ENCODE data around the gene USP3. TPM values are rescaled to one million over a fixed set of nuclear protein-coding genes. Genes with fewer than 3 reads are reported as not detected.

The USP3 gene
- total and polyA plus RNA-seq, 5 experiments from 2014 or later = 31.6 to 136 (median 42.9) TPM

GRCh38 chr15:63500265-63501250 lies 3.8 kb upstream of the USP3 start:
- Mint-ChIP-seq H3K4me1 (peaks cover 33 to 57% (median 50%) of the 10 kb centered on the region in 4 donors), H3K4me3 (peak overlapping the region; percentile 45 to 96 (median 92)), H3K36me3 (no peaks in the 10 kb centered on the region), H3K9me3 (peaks cover 0 to 2% (median 0%) of the 10 kb centered on the region in 9 donors), H3K27ac (peak overlapping the region in 8 of 10 donors; percentile 99 to 100 (median 100)), H3K27me3 (no peaks in the 10 kb centered on the region)
- POLR2A ChIA-PET = interaction anchor here (8.8 kb wide), 1 partner anchor 19 kb away, joined by 629 read pairs; no protein-coding TSS in a partner anchor
- DNase-seq = no peak
- ATAC-seq = no peak

- DNase-seq = peak in 6 of 10 donors; percentile 29 to 64 (median 51)
- no peak for ATAC-seq
- Mint-ChIP-seq H3K27ac (peak overlapping the region in 8 of 10 donors; percentile 99 to 100 (median 100)), H3K4me1 (peaks cover 34 to 61% (median 54%) of the 10 kb centered on the region in 4 donors), H3K4me3 (peak overlapping the region; percentile 45 to 96 (median 94)), H3K27me3 (no peaks in the 10 kb centered on the region), H3K9me3 (peaks cover 0 to 2% (median 0%) of the 10 kb centered on the region in 9 donors), H3K36me3 (no peaks in the 10 kb centered on the region)
- POLR2A ChIA-PET = interaction anchor here (1.2 to 8.8 kb wide), 2 partner anchors 20 to 97 kb away, joined by 3 to 629 read pairs; no protein-coding TSS in a partner anchor
Measured at GRCh38 chr15:63501256-63502089, 2.9 kb upstream of the USP3 start.

- Mint-ChIP-seq H3K27ac (peak overlapping the region in 8 of 10 donors; percentile 99 to 100 (median 100)), H3K36me3 (no peaks in the 10 kb centered on the region), H3K4me1 (peaks cover 32 to 69% (median 62%) of the 10 kb centered on the region in 4 donors), H3K9me3 (peaks cover 0 to 2% (median 0%) of the 10 kb centered on the region in 9 donors), H3K4me3 (peak overlapping the region; percentile 45 to 96 (median 94)), H3K27me3 (no peaks in the 10 kb centered on the region)
- POLR2A ChIA-PET = interaction anchor here (1.2 to 8.8 kb wide), 3 partner anchors 21 to 97 kb away, joined by 3 to 629 read pairs (median 3); no protein-coding TSS in a partner anchor
- DNase-seq (no peak), ATAC-seq (no peak)
Measured at GRCh38 chr15:63502137-63502766, 2.1 kb upstream of the USP3 start.

- POLR2A ChIA-PET = interaction anchor here (0.7 to 8.8 kb wide), 17 partner anchors 11 to 591 kb away, joined by 3 to 629 read pairs (median 5); partner anchors contain the start of genes APH1B and CIAO2A
- peak overlapping the region in 8 of 10 donors; percentile 99 to 100 (median 100) for H3K27ac Mint-ChIP-seq
- peaks cover 0 to 2% (median 0%) of the 10 kb centered on the region in 9 donors for H3K9me3 Mint-ChIP-seq
Measured at GRCh38 chr15:63502843-63503738, 1.3 kb upstream of the USP3 start.

GRCh38 chr15:63503739-63504246 lies 600 bp upstream of the USP3 start:
- Mint-ChIP-seq H3K9me3 (peaks cover 0 to 2% (median 0%) of the 10 kb centered on the region in 9 donors), H3K4me1 (peaks cover 39 to 81% (median 75%) of the 10 kb centered on the region in 4 donors), H3K4me3 (peak overlapping the region; percentile 88 to 96 (median 94)), H3K27me3 (no peaks in the 10 kb centered on the region), H3K36me3 (no peaks in the 10 kb centered on the region), H3K27ac (peak overlapping the region in 8 of 10 donors; percentile 99 to 100 (median 100))
- POLR2A ChIA-PET = interaction anchor here (0.7 to 8.8 kb wide), 21 partner anchors 10 to 592 kb away, joined by 3 to 629 read pairs (median 5); partner anchors contain the start of genes APH1B, CIAO2A and SNX1
- DNase-seq (peak; percentile 70 to 96 (median 92)), ATAC-seq (peak; percentile 71 to 75)

More at GRCh38 chr15:63502843-63503738, 1.3 kb upstream of the USP3 start:
- Mint-ChIP-seq H3K27me3 (no peaks in the 10 kb centered on the region), H3K4me3 (peak overlapping the region; percentile 88 to 96 (median 94)), H3K4me1 (peaks cover 35 to 76% (median 70%) of the 10 kb centered on the region in 4 donors), H3K36me3 (no peaks in the 10 kb centered on the region)
- ATAC-seq (peak; percentile 27 to 34), DNase-seq (peak; percentile 46 to 86 (median 65))

GRCh38 chr15:63504979-63505841 lies 817 bp downstream of the USP3 start:
- peak in 1 of 2 donors; percentile 5 for ATAC-seq

GRCh38 chr15:63505842-63506222 lies 1.4 kb downstream of the USP3 start:
- Mint-ChIP-seq H3K27ac (peak overlapping the region; percentile 89 to 99 (median 96)), H3K4me3 (peak overlapping the region; percentile 91 to 99 (median 96)), H3K4me1 (peaks cover 47 to 82% (median 76%) of the 10 kb centered on the region in 4 donors), H3K36me3 (no peaks in the 10 kb centered on the region), H3K9me3 (peaks cover 0 to 2% (median 0%) of the 10 kb centered on the region in 9 donors), H3K27me3 (no peaks in the 10 kb centered on the region)
- DNase-seq (no peak), ATAC-seq (no peak)
- POLR2A ChIA-PET = interaction anchor here (0.6 to 8.8 kb wide), 22 partner anchors 8 to 162 kb away, joined by 3 to 629 read pairs (median 3); no protein-coding TSS in a partner anchor

More at GRCh38 chr15:63504979-63505841, 817 bp downstream of the USP3 start:
- Mint-ChIP-seq H3K9me3 (peaks cover 0 to 2% (median 0%) of the 10 kb centered on the region in 9 donors), H3K4me1 (peaks cover 42 to 82% (median 76%) of the 10 kb centered on the region in 4 donors), H3K4me3 (peak overlapping the region; percentile 91 to 99 (median 96)), H3K27ac (peak overlapping the region; percentile 89 to 99 (median 96)), H3K36me3 (no peaks in the 10 kb centered on the region), H3K27me3 (no peaks in the 10 kb centered on the region)
- POLR2A ChIA-PET = interaction anchor here (0.6 to 8.8 kb wide), 32 partner anchors 9 to 1388 kb away, joined by 3 to 629 read pairs (median 4); partner anchors contain the start of genes CIAO2A and SNX1
- peak; percentile 13 to 66 (median 46) for DNase-seq

GRCh38 chr15:63506537-63507035 lies 2.2 kb downstream of the USP3 start:
- peak overlapping the region; percentile 89 to 99 (median 96) for H3K27ac Mint-ChIP-seq
- peaks cover 0 to 2% (median 0%) of the 10 kb centered on the region in 9 donors for H3K9me3 Mint-ChIP-seq
- no peak for ATAC-seq
- peak in 2 of 10 donors; percentile 25 to 32 for DNase-seq
- POLR2A ChIA-PET = interaction anchor here (0.7 to 8.8 kb wide), 9 partner anchors 8 to 99 kb away, joined by 3 to 629 read pairs (median 4); no protein-coding TSS in a partner anchor
- H3K27me3 Mint-ChIP-seq = no peaks in the 10 kb centered on the region
- peaks cover 49 to 78% (median 74%) of the 10 kb centered on the region in 4 donors for H3K4me1 Mint-ChIP-seq
- no peaks in the 10 kb centered on the region for H3K36me3 Mint-ChIP-seq
- H3K4me3 Mint-ChIP-seq = peak overlapping the region; percentile 91 to 99 (median 96)

All from naive thymus-derived CD8-positive, alpha-beta T cell (primary cell).